Left ventricle myocardium superior (tissue), 1 donor: ENCODE data around the gene FAM20C. TPM values are rescaled to one million over a fixed set of nuclear protein-coding genes. Genes with fewer than 3 reads are reported as not detected.

Source experiments
- ATAC-seq: fragments of 200-7000 bp; cut with Tn5 transposase; one replicate; pipeline ENCODE4 v1.9.1; 2020; ENCODE audit warnings: mild to moderate bottlenecking, moderate library complexity
- DNase-seq: peaks from one replicate; pipeline ENCODE4 v3.0.0-alpha.2; 2020
- intact Hi-C: fragments of 100-400 bp; cut with micrococcal nuclease; formaldehyde crosslinking; loops from one replicate; pipeline ENCODE4 v1.11.0; 2022
- total RNA-seq: library from RNA; stranded (reverse); fragmentation: NEBNext Ultra II Directional; extraction: Animal tissue kit (Norgen Biotek cat#: 25700); gene quantifications from one replicate; pipeline ENCODE4 v1.2.1, GENCODE V29; 2021
- donor health status: DM: no; HTN: yes; CAD: no; lungs with severe emphysema.

The FAM20C gene
- total RNA-seq, 1 donor from 2014 or later = 23.8 TPM

GRCh38 chr7:303425-303824 is 111.1 kb downstream of the FAM20C start:
- intact Hi-C loops = no loop called here
- no peak for ATAC-seq
- no peak for DNase-seq

GRCh38 chr7:303884-304573 is 111.7 kb downstream of the FAM20C start:
- intact Hi-C loops = no loop called here
- DNase-seq = no peak
- ATAC-seq = no peak

- intact Hi-C loops = no loop called here
Observed at GRCh38 chr7:304574-305409, 112.4 kb downstream of the FAM20C start.

GRCh38 chr7:305410-306151 is 113.2 kb downstream of the FAM20C start:
- ATAC-seq = no peak
- intact Hi-C loops = no loop called here
- no peak for DNase-seq

More at GRCh38 chr7:304574-305409, 112.4 kb downstream of the FAM20C start:
- DNase-seq (no peak), ATAC-seq (no peak)

- no peak for ATAC-seq
- intact Hi-C loops = no loop called here
- DNase-seq = no peak
Observed at GRCh38 chr7:307970-308369, 115.6 kb downstream of the FAM20C start.

GRCh38 chr7:309586-310228 is 117.3 kb downstream of the FAM20C start:
- intact Hi-C loops = no loop called here
- DNase-seq = no peak
- ATAC-seq = no peak

Other genes with a start within 250 kb of the FAM20C start
- gene FOXL3, start 97.6 kb downstream of the FAM20C start, total RNA-seq = not detected